Panc1 (cell line): ENCODE data around the gene BTN2A1. TPM values are rescaled to one million over a fixed set of nuclear protein-coding genes. Genes with fewer than 3 reads are reported as not detected.

Experiments used
- ATAC-seq: fragments of 200-7000 bp; cut with Tn5 transposase; 2 replicates; pipeline ENCODE4 v1.9.1; 2020; ENCODE audit warnings: mild to moderate bottlenecking, moderate library complexity
- BruUV-seq: library from RNA; stranded (reverse); fragments of 400-500 nt; replicated peaks from 2 replicates; lab custom pipeline; 2021; lab: Mats Ljungman, UMichigan
- CTCF ChIA-PET: fragments of 300-600 bp; sonication (Branson Sonifier 250); formaldehyde crosslinking; loops from one replicate; lab custom pipeline; 2022; ENCODE audit warnings: antibody characterized with exemption; lab: Charles Lee
- POLR2A ChIA-PET: fragments of 300-600 bp; sonication (Branson Sonifier 250); formaldehyde crosslinking; loops from one replicate; lab custom pipeline; 2022; ENCODE audit warnings: antibody characterized with exemption; lab: Charles Lee
- DNase-seq: peaks from one replicate; pipeline ENCODE4 v3.0.0-alpha.2; 2010; ENCODE audit warnings: low read depth, low spot score
- H3K27ac ChIP-seq: 2 replicates; pipeline ENCODE4 v1.5.1; 2011; ENCODE audit warnings: mild to moderate bottlenecking, low read length, inconsistent platforms
- H3K27me3 ChIP-seq: fragments of 200-500 bp; sonication (Bioruptor generic); 2 replicates; pipeline ENCODE4 v1.6.0; 2014; ENCODE audit warnings: low read length, inconsistent platforms; ENCODE audit not compliant: control insufficient read depth, insufficient read depth
- H3K36me3 ChIP-seq: fragments of 200-500 bp; sonication (Bioruptor generic); 2 replicates; pipeline ENCODE4 v1.5.1; 2014; ENCODE audit warnings: inconsistent platforms, mild to moderate bottlenecking, low read length, moderate library complexity; ENCODE audit not compliant: control insufficient read depth, insufficient read depth
- H3K4me1 ChIP-seq: 2 replicates; pipeline ENCODE4 v1.5.1; 2011; ENCODE audit warnings: inconsistent platforms, mild to moderate bottlenecking, low read length, moderate library complexity; ENCODE audit not compliant: control insufficient read depth, insufficient read depth
- H3K4me3 ChIP-seq, 2 experiments: 2 replicates each; pipeline ENCODE4 v1.5.1; 2011 to 2012; ENCODE audit warnings: low read depth in 2 of 2, low read length in 2 of 2, mild to moderate bottlenecking in 2 of 2, inconsistent platforms in 1 of 2, moderate library complexity in 1 of 2
- H3K9me3 ChIP-seq: fragments of 200-500 bp; sonication (Bioruptor generic); 2 replicates; pipeline ENCODE4 v1.5.1; 2014; ENCODE audit warnings: low read depth, mild to moderate bottlenecking, inconsistent platforms, low read length, moderate library complexity; ENCODE audit not compliant: control insufficient read depth, insufficient read depth
- CTCF ChIP-seq: fragments of 450-650 bp; IDR thresholded peaks from 2 replicates; pipeline ENCODE4 v1.5.1; 2017; ENCODE audit warnings: mild to moderate bottlenecking
- POLR2AphosphoS5 ChIP-seq: IDR thresholded peaks from 2 replicates; pipeline ENCODE4 v1.6.1; 2012; ENCODE audit warnings: mild to moderate bottlenecking, low read depth, low read length, moderate library complexity
- REST ChIP-seq, 2 experiments: IDR thresholded peaks; 2 replicates each; pipeline ENCODE4 v1.6.1; 2011 to 2012; ENCODE audit warnings: low read depth in 2 of 2, control low read depth in 1 of 2, low read length in 1 of 2, mild to moderate bottlenecking in 1 of 2, moderate library complexity in 1 of 2; ENCODE audit not compliant: insufficient read depth in 1 of 2
- SIN3A ChIP-seq: IDR thresholded peaks from 2 replicates; pipeline ENCODE4 v1.6.1; 2012; ENCODE audit warnings: low read depth, mild to moderate bottlenecking, low read length, moderate library complexity, borderline replicate concordance; ENCODE audit not compliant: insufficient read depth
- TCF7L2 ChIP-seq: IDR thresholded peaks from 2 replicates; pipeline ENCODE4 v1.6.1; 2011; ENCODE audit warnings: mild to moderate bottlenecking, low read depth, low read length, inconsistent platforms
- in situ Hi-C: cut with HindIII; loops from 2 replicates; pipeline ENCODE4 v1.10.0; 2016; ENCODE audit warnings: low sequenced_read_pairs, low pct_unique_long_range_greater_than_20kb
- intact Hi-C: fragments of 100-400 bp; cut with micrococcal nuclease; formaldehyde crosslinking; loops from one replicate; pipeline ENCODE4 v1.10.0; 2022; ENCODE audit not compliant: unreplicated experiment
- total RNA-seq: library from RNA; stranded (reverse); gene quantifications from one replicate; pipeline ENCODE4 v1.2.1, GENCODE V29; 2021; ENCODE audit not compliant: unreplicated experiment

Gene BTN2A1
- total RNA-seq, 1 experiment from 2014 or later: 23.0 TPM

- in situ Hi-C loops (no loop called here), intact Hi-C loops (no loop called here)
- DNase-seq: no peak
- CTCF ChIA-PET: no interaction called here
- Histone ChIP-seq H3K36me3 (no peaks in the 10 kb centered on the region), H3K27me3 (peaks cover 12% of the 10 kb centered on the region), H3K9me3 (no peaks in the 10 kb centered on the region), H3K4me1 (0 out of 2 replicates have a peak, but pooled peaks cover 4% of the 10 kb centered on the region), H3K4me3 (peak within 1 kb of the TSS in 1 of 2 experiments; percentile 58; a peak in 2 of 4 replicates), H3K27ac (no peak within 1 kb of the TSS)
- no TSS peak for BruUV-seq
- TF ChIP-seq TCF7L2 (no peak), POLR2AphosphoS5 (no peak), SIN3A (no peak), REST (IDR thresholded peaks at IDR 0.05; ENCODE audit: insufficient read depth in 1 of 2, low read depth in 2 of 2, low read length in 1 of 2) (no peak), CTCF (no peak)
- no peak for ATAC-seq
- POLR2A ChIA-PET: interaction anchor here (0.7 kb wide), 1 partner anchor 21 kb away, joined by 5 read pairs; no protein-coding TSS in a partner anchor
Measured at GRCh38 chr6:26500102-26500501, 42.3 kb downstream of the BTN2A1 start, which contains the start of gene BTN1A1. Gene BTN1A1 (plus strand): TSS chr6:26500303. CDS start chr6:26501287, 984 bp downstream.

- DNase-seq (no peak), ATAC-seq (peak; percentile 85)
- Histone ChIP-seq H3K27ac (no peak overlapping the region), H3K27me3 (peaks cover 12% of the 10 kb centered on the region), H3K4me1 (0 out of 2 replicates have a peak, but pooled peaks cover 4% of the 10 kb centered on the region), H3K36me3 (no peaks in the 10 kb centered on the region), H3K9me3 (no peaks in the 10 kb centered on the region), H3K4me3 (peak overlapping the region; percentile 37 to 58)
- no peak for TF ChIP-seq REST (IDR thresholded peaks at IDR 0.05; ENCODE audit: insufficient read depth in 1 of 2, low read depth in 2 of 2, low read length in 1 of 2)
- TF ChIP-seq TCF7L2: no peak
- no peak for TF ChIP-seq CTCF
- TF ChIP-seq POLR2AphosphoS5: no peak
- no peak for TF ChIP-seq SIN3A
- no TSS peak for BruUV-seq
- intact Hi-C loops: no loop called here
- ChIA-PET POLR2A (no interaction called here), CTCF (no interaction called here)
- in situ Hi-C loops: no loop called here
Measured at GRCh38 chr6:26501482-26501986, 43.8 kb downstream of the BTN2A1 start.
